Stomach (tissue), 4 donors: ENCODE results near the gene BIVM.

ENCODE experiments used
- CTCF ChIP-seq, 7 experiments: fragments of 450-650 bp in 4 of 7; fragments of 200-600 bp in 3 of 7; sonication (generic) in 3 of 7; IDR thresholded peaks; one replicate each; pipeline ENCODE4 v1.5.1; 2016 to 2019; ENCODE audit warnings: antibody characterized with exemption in 7 of 7, control low read depth in 2 of 7, mild to moderate bottlenecking in 1 of 7
- EP300 ChIP-seq: sonication (generic); formaldehyde crosslinking; IDR thresholded peaks from one replicate; pipeline ENCODE4 v1.6.1; 2017; ENCODE audit warnings: antibody characterized with exemption
- POLR2A ChIP-seq, 4 donors: fragments of 450-650 bp; IDR thresholded peaks; one replicate each; pipeline ENCODE4 v1.6.1; 2016; ENCODE audit warnings: antibody characterized with exemption in 4 of 4, control low read depth in 2 of 4, mild to moderate bottlenecking in 1 of 4, moderate library complexity in 1 of 4
- POLR2AphosphoS5 ChIP-seq, 3 donors: sonication (generic); formaldehyde crosslinking; IDR thresholded peaks; one replicate each; pipeline ENCODE4 v1.6.1; 2016; ENCODE audit warnings: antibody characterized with exemption in 3 of 3

GRCh38 chr13:102792396-102792795 is 6.5 kb upstream of the BIVM start:
- TF ChIP-seq CTCF (IDR thresholded peaks at IDR 0.05) (no peak), POLR2AphosphoS5 (IDR thresholded peaks at IDR 0.05) (no peak), POLR2A (IDR thresholded peaks at IDR 0.05) (no peak), EP300 (no peak)
